Neuronal stem cell (in vitro differentiated cells): ENCODE results near the gene C19orf47.

Source experiments
- DNase-seq: peaks from one replicate; pipeline ENCODE4 v3.0.0-alpha.2; 2013; ENCODE audit warnings: low spot score
- H2AFZ ChIP-seq: one replicate; pipeline ENCODE4 v1.6.1; 2013; ENCODE audit warnings: mild to moderate bottlenecking, low read length, inconsistent platforms
- H2AK5ac ChIP-seq: 2 replicates; pipeline ENCODE4 v1.6.1; 2013; ENCODE audit warnings: low read depth, mild to moderate bottlenecking, inconsistent platforms, low read length, moderate library complexity, mixed read lengths
- H2BK120ac ChIP-seq: 2 replicates; pipeline ENCODE4 v1.6.1; 2013; ENCODE audit warnings: low read depth, mild to moderate bottlenecking, inconsistent platforms, low read length, moderate library complexity, mixed read lengths
- H2BK12ac ChIP-seq: one replicate; pipeline ENCODE4 v1.6.1; 2013; ENCODE audit warnings: low read length, inconsistent platforms
- H2BK15ac ChIP-seq: 2 replicates; pipeline ENCODE4 v1.6.1; 2013; ENCODE audit warnings: mild to moderate bottlenecking, low read length, inconsistent platforms, mixed read lengths
- H2BK5ac ChIP-seq: one replicate; pipeline ENCODE4 v1.6.1; 2013; ENCODE audit warnings: inconsistent platforms, mild to moderate bottlenecking, low read length, moderate library complexity
- H3K14ac ChIP-seq: one replicate; pipeline ENCODE4 v1.6.1; 2013; ENCODE audit warnings: low read length, inconsistent platforms
- H3K18ac ChIP-seq: 2 replicates; pipeline ENCODE4 v1.6.1; 2013; ENCODE audit warnings: low read length, inconsistent platforms
- H3K23ac ChIP-seq: 2 replicates; pipeline ENCODE4 v1.6.1; 2013; ENCODE audit warnings: low read depth, mild to moderate bottlenecking, mixed read lengths, low read length, inconsistent platforms; ENCODE audit not compliant: poor library complexity
- H3K27ac ChIP-seq: replicated peaks from 3 replicates; pipeline ENCODE4 v1.5.1; 2013; ENCODE audit warnings: low read length, inconsistent platforms
- H3K27me3 ChIP-seq, 3 experiments: 2 replicates each; pipeline ENCODE4 v1.6.1; 2013; ENCODE audit warnings: low read length in 3 of 3, mild to moderate bottlenecking in 2 of 3, inconsistent platforms in 1 of 3, low read depth in 1 of 3, mixed read lengths in 1 of 3, moderate library complexity in 1 of 3; ENCODE audit not compliant: control insufficient read depth in 3 of 3, insufficient read depth in 3 of 3
- H3K36me3 ChIP-seq, 2 donors: replicated peaks in 1 of 2; 2 replicates each; pipeline ENCODE4 v1.6.1; 2013; ENCODE audit warnings: low read length in 2 of 2; ENCODE audit not compliant: control insufficient read depth in 2 of 2, insufficient read depth in 2 of 2
- H3K4ac ChIP-seq: 2 replicates; pipeline ENCODE4 v1.6.1; 2013; ENCODE audit warnings: inconsistent platforms, mild to moderate bottlenecking, low read length, moderate library complexity
- H3K4me1 ChIP-seq, 2 donors: 1 replicate in 1 of 2; 2 replicates in 1 of 2; pipeline ENCODE4 v1.6.1; 2013; ENCODE audit warnings: low read length in 2 of 2, low read depth in 1 of 2; ENCODE audit not compliant: control insufficient read depth in 2 of 2, insufficient read depth in 1 of 2
- H3K4me2 ChIP-seq: one replicate; pipeline ENCODE4 v1.6.1; 2013; ENCODE audit warnings: mild to moderate bottlenecking, low read length, inconsistent platforms; ENCODE audit not compliant: insufficient read depth, poor library complexity, severe bottlenecking
- H3K4me3 ChIP-seq, 2 donors: 2 replicates each; pipeline ENCODE4 v1.5.1; 2013; ENCODE audit warnings: low read length in 2 of 2, mild to moderate bottlenecking in 2 of 2, inconsistent platforms in 1 of 2, moderate library complexity in 1 of 2
- H3K79me1 ChIP-seq: one replicate; pipeline ENCODE4 v1.6.1; 2013; ENCODE audit warnings: low read depth, mild to moderate bottlenecking, inconsistent platforms, low read length, moderate library complexity
- H3K9ac ChIP-seq: one replicate; pipeline ENCODE4 v1.6.1; 2013; ENCODE audit warnings: mild to moderate bottlenecking, low read depth, low read length, inconsistent platforms; ENCODE audit not compliant: poor library complexity
- H3K9me3 ChIP-seq, 2 donors: replicated peaks in 1 of 2; 2 replicates each; pipeline versions ENCODE3 to v1.6.1; 2013; ENCODE audit warnings: low read length in 2 of 2, mild to moderate bottlenecking in 2 of 2, inconsistent platforms in 1 of 2, low read depth in 1 of 2, mixed read lengths in 1 of 2, moderate library complexity in 1 of 2; ENCODE audit not compliant: control insufficient read depth in 2 of 2, insufficient read depth in 1 of 2
- H4K8ac ChIP-seq: one replicate; pipeline ENCODE4 v1.6.1; 2013; ENCODE audit warnings: low read depth, mild to moderate bottlenecking, inconsistent platforms, low read length, moderate library complexity
- H4K91ac ChIP-seq: one replicate; pipeline ENCODE4 v1.6.1; 2013; ENCODE audit warnings: low read length, low read depth, mild to moderate bottlenecking, inconsistent platforms; ENCODE audit not compliant: poor library complexity
- WGBS, 2 donors: extraction: QIAGEN DNeasy Blood & Tissue Kit; methylation state at CpG; one replicate each; pipeline ENCODE4 v1.1.7; 2013; ENCODE audit warnings: missing lambda C conversion rate in 2 of 2, mixed read lengths in 1 of 2; ENCODE audit not compliant: insufficient read length in 2 of 2, insufficient replicate concordance in 1 of 2; ENCODE audit errors: extremely low coverage in 2 of 2; 5-methylcytosine and 5-hydroxymethylcytosine counted together

Gene C19orf47

DNA sequence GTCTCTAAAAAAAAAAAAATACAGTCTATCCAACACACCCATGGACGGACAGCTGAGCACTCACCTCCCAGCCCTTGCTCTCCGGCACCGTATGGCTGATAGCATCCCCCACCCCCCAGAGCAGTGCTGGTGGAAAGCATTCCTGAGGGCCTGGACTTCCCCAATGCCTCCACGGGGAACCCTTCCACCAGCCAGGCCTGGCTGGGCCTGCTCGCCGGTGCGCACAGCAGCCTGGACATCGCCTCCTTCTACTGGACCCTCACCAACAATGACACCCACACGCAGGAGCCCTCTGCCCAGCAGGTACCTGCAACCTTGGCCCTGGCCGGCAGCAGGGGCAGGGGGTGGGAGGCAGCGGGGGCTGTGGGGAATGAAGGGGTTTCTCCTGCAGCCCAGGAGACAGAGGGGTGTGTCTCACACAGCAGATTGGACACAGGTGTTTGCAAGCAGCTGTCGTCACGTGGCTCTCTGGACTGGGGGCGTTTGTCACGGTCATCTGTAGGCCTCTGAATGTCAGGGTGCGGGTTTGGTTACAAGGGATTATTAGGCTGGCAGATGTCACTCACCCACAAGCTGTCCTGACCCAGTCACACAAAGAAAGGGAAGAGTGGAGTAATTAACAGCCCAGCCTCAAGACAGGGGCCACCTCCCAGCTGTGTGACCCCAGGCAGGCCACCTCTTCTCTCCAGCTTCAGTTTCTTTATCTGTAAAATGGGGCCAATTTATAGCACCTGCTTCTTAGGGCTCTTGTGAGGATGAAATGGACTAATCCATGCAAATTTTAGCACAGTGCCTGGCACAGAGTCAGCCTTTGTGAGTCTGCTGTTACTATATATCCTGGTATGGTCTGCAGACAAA, 19.6 kb upstream of the C19orf47 start:
- Histone ChIP-seq H3K27me3 (no peaks in the 10 kb centered on the region), H2BK12ac (no peak overlapping the region), H4K8ac (peak overlapping the region; percentile 65), H3K9ac (peak overlapping the region; percentile 70), H3K36me3 (peaks cover 34 to 56% of the 10 kb centered on the region in 2 donors), H2BK15ac (no peak overlapping the region), H3K4ac (no peak overlapping the region), H2AFZ (no peak overlapping the region), H3K27ac (no peak overlapping the region), H2BK120ac (no peak overlapping the region), H3K9me3 (no peaks in the 10 kb centered on the region), H2BK5ac (no peak overlapping the region), H3K79me1 (peaks cover 2% of the 10 kb centered on the region), H3K4me3 (no peak overlapping the region), H3K14ac (no peak overlapping the region), H3K4me1 (peaks cover 12 to 16% of the 10 kb centered on the region in 2 donors), H3K4me2 (no peak overlapping the region), H3K18ac (no peak overlapping the region), H2AK5ac (peak overlapping the region; percentile 75), H3K23ac (peak overlapping the region; percentile 91), H4K91ac (no peak overlapping the region)
- no CpG with 5 or more reads among the region's 16 CpGs for WGBS, 2 donors
- DNase-seq: no peak

GRCh38 chr19:40366697-40367561, 18.7 kb upstream of the C19orf47 start:
- Histone ChIP-seq H3K27me3 (no peaks in the 10 kb centered on the region), H2BK5ac (no peak overlapping the region), H4K91ac (no peak overlapping the region), H3K79me1 (peaks cover 2% of the 10 kb centered on the region), H3K4me1 (peaks cover 12 to 16% of the 10 kb centered on the region in 2 donors), H3K27ac (peak overlapping the region; percentile 72), H2BK120ac (no peak overlapping the region), H3K4ac (no peak overlapping the region), H3K4me2 (peak overlapping the region; percentile 83), H3K23ac (peak overlapping the region; percentile 39), H3K9ac (peak overlapping the region; percentile 70), H3K18ac (peak overlapping the region; percentile 81), H3K9me3 (no peaks in the 10 kb centered on the region), H2AFZ (peak overlapping the region; percentile 68), H2BK15ac (peak overlapping the region; percentile 99), H2BK12ac (no peak overlapping the region), H3K36me3 (peaks cover 28 to 47% of the 10 kb centered on the region in 2 donors), H3K14ac (peak overlapping the region; percentile 63), H3K4me3 (peak overlapping the region; percentile 73 to 84), H2AK5ac (peak overlapping the region; percentile 99), H4K8ac (no peak overlapping the region)
- peak; percentile 58 for DNase-seq
- no CpG with 5 or more reads among the region's 27 CpGs for WGBS, 2 donors

DNA sequence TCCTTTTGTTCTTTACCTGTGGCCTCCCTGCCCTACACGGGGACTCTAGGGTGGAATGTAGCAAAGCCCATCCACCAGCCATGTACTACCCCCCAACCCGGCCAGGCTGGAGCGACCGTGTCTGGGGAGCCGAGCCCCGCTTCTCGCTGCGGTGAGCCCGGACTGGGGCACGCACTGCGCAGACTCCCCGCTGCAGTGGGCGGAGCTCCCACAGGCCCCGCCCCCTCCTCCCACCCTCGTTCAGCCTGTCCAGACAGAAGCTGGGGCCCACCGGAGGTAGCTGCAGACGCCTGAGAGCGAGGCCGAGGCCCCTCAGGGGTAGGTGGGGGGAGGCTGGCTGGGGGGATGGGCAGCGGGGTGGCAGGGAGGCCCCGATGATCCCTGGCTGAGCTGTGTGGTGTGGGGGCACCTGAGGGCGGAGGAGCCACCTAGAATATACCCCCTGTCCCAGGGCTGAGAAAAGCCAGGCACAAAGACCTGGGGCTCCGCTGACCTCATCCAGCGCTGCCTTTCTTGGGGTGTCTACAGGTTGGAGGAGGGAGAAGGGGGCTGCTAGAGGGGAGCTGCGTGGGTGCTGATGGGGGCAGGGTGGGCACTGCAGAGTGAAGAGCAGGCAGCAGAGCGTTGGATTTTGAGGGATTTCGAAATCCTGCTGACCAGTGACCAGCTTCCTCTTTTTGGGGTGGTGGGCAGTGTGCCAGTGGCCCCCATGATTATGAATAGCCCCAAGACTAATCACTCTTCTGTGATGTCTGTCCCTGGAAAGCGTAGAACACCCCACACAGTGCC, 17.6 kb upstream of the C19orf47 start:
- no peak overlapping the region for H3K4ac ChIP-seq
- peaks cover 12 to 16% of the 10 kb centered on the region in 2 donors for H3K4me1 ChIP-seq
- H2BK120ac ChIP-seq: no peak overlapping the region
- H3K27me3 ChIP-seq: no peaks in the 10 kb centered on the region
- H3K4me3 ChIP-seq: peak overlapping the region; percentile 73 to 84
- no CpG with 5 or more reads among the region's 28 CpGs for WGBS, 2 donors
- H3K9ac ChIP-seq: peak overlapping the region; percentile 94
- H3K4me2 ChIP-seq: peak overlapping the region; percentile 83
- no peak overlapping the region for H4K8ac ChIP-seq
- peak overlapping the region; percentile 96 for H3K23ac ChIP-seq
- peak overlapping the region; percentile 63 for H2BK12ac ChIP-seq
- no peak overlapping the region for H4K91ac ChIP-seq
- peak overlapping the region; percentile 87 for H2AFZ ChIP-seq
- peaks cover 19 to 36% of the 10 kb centered on the region in 2 donors for H3K36me3 ChIP-seq
- H2BK5ac ChIP-seq: peak overlapping the region; percentile 93
- H2AK5ac ChIP-seq: peak overlapping the region; percentile 99
- H2BK15ac ChIP-seq: peak overlapping the region; percentile 99
- peak; percentile 87 for DNase-seq
- H3K27ac ChIP-seq: peak overlapping the region; percentile 72
- no peak overlapping the region for H3K14ac ChIP-seq
- no peaks in the 10 kb centered on the region for H3K9me3 ChIP-seq
- H3K18ac ChIP-seq: peak overlapping the region; percentile 83
- H3K79me1 ChIP-seq: no peaks in the 10 kb centered on the region
